ENCODE data around the gene FMO3.

- no peak for TF ChIP-seq CTCF (tag by site-specific recombination; IDR thresholded peaks at IDR 0.05)
- TF ChIP-seq ZNF624 (tag by site-specific recombination; IDR thresholded peaks at IDR 0.05): no peak
- TF ChIP-seq ZNF549 (tag by site-specific recombination; IDR thresholded peaks at IDR 0.05): no peak
- TF ChIP-seq ZNF449 (tag by site-specific recombination; IDR thresholded peaks at IDR 0.05): no peak
- TF ChIP-seq ZNF341 (tag by site-specific recombination; IDR thresholded peaks at IDR 0.05; ENCODE audit: low read depth): no peak
- TF ChIP-seq ZNF529 (tag by site-specific recombination; IDR thresholded peaks at IDR 0.05; ENCODE audit: insufficient replicate concordance): no peak
Observed at GRCh38 chr1:171084091-171084490, 6.6 kb upstream of the FMO3 start.
